ENCODE measurements around the gene KRTAP10-5. TPM values are rescaled to one million over a fixed set of nuclear protein-coding genes. Genes with fewer than 3 reads are reported as not detected.

Gene KRTAP10-5, protein sequence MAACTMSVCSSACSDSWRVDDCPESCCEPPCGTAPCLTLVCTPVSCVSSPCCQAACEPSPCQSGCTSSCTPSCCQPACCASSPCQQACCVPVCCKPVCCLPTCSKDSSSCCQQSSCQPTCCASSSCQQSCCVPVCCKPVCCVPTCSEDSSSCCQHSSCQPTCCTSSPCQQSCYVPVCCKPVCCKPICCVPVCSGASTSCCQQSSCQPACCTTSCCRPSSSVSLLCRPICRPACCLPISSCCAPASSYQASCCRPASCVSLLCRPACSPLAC
- total RNA-seq: not detected

GRCh38 chr21:44580231-44580821, at the start of gene KRTAP10-5:
Gene KRTAP10-5 (minus strand): TSS chr21:44580604. CDS start chr21:44580578, 26 bp downstream.

DNA sequence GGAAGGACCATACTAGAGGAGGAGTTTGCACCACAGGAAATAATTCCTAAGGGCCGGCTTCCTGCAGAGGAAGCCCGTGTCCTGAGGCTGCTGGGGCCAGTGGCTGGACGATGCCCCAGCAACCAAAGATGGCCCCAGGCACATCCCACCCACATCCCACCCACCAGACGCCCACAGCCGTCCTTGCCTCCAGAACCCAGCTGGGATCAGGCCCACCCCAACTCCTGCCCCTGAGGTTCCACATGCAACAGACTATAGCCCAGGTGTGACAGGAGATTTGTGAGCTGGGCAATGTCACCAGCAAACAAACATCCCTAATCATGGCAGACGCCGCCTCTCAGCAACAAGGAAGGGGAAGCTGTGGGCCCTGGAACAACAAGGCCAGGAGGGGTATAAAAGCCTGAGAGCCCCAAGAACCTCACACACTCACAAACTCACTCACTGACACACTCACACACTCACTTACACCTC, 46.3 kb upstream of the KRTAP10-5 start, which contains the start of gene KRTAP10-9:
Gene KRTAP10-9 (plus strand): TSS at position 421 of the 471 bp plus-strand sequence. CDS start 79 bp downstream, outside the sequence.

DNA sequence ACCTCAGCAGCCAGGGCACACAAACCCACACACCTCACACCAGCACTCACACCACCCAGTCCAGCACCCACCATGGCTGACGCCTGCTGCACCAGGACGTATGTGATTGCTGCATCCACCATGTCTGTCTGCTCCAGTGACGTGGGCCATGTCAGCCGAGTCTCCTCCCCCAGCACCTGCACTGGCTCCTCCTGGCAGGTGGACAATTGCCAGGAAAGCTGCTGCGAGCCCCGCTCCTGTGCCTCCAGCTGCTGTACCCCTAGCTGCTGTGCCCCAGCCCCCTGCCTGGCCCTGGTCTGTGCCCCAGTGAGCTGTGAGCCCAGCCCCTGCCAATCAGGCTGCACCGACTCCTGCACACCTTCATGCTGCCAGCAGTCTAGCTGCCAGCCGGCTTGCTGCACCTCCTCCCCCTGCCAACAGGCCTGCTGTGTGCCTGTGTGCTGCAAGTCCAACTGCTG, 31.7 kb upstream of the KRTAP10-5 start, which contains the start of gene KRTAP10-8:
Gene KRTAP10-8 (plus strand): TSS at position 51 of the 458 bp plus-strand sequence. CDS start 22 bp downstream, at position 73.

DNA sequence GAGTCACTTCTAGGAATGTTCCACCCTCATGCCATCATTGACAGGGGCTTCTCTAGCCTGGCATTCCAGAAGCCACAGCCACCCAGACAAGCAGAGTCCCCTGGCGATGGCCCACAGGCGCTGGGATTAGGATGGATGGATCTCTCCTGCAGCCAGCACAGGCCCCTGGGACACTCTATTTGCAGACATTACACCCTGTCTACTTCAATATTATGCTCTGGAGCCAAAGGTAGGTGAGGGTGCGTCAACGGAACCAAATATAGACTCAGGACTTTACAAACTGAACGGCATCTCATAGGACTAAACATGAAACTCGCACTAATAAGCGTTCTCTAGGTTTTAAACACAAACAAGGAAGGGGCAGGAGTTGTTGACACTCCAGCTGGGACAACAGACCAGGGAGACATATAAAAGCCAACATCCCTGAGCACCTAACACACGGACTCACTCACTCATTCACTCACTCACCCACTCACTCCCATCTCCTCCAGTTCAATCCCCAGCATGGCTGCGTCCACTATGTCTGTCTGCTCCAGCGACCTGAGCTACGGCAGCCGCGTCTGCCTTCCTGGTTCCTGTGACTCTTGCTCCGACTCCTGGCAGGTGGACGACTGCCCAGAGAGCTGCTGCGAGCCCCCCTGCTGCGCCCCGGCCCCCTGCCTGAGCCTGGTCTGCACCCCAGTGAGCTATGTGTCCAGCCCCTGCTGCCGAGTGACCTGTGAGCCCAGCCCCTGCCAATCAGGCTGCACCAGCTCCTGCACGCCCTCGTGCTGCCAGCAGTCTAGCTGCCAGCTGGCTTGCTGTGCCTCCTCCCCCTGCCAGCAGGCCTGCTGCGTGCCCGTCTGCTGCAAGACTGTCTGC, 19.9 kb upstream of the KRTAP10-5 start, which contains the start of gene KRTAP10-7:
Gene KRTAP10-7 (plus strand): TSS at position 480 of the 861 bp plus-strand sequence. CDS start 25 bp downstream, at position 505.

DNA sequence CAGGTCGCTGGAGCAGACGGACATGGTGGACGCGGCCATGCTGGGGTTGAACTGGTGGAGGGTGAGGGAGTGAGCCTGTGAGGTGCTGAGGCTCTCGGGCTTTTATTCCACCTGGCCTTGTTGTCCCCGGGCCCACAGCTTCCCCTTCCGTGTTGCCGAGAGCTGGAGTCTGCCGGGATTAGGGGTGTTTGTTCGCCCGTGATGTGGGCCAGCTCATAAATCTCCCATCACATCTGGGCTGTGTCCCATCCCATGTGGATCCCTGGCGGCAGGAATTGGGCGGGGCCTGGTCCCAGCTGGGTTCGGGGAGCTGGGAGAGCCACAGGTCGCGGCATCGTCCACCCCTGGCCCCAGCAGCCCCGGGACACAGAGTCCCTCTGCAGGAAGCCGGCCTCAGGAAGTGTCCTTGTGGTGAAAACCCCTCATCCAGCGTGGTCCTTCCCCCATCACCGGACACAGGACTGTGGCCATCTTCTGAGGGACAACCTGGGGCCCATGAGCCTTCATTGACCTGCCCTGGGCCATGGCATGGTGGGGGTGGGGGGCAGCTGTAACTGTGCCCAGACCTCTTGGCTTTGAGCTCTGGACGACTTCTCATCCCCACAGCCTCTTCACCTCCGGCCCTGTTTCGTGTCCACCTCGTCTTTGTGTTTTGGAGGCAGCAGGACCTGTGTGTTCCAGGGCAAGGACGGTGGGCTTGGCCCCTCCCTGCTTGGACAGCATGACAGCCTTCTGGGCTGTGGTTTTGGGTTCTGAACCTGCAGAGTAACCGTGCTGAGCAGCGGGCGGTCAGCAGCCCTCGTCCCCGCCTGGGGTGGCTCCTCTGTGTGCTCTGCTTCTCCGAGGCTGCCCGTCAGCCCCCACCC, 12.3 kb upstream of the KRTAP10-5 start, which contains the start of gene KRTAP10-6:
Gene KRTAP10-6 (minus strand): TSS at position 60 of the 866 bp plus-strand sequence. CDS start 21 bp downstream, at position 39.

DNA sequence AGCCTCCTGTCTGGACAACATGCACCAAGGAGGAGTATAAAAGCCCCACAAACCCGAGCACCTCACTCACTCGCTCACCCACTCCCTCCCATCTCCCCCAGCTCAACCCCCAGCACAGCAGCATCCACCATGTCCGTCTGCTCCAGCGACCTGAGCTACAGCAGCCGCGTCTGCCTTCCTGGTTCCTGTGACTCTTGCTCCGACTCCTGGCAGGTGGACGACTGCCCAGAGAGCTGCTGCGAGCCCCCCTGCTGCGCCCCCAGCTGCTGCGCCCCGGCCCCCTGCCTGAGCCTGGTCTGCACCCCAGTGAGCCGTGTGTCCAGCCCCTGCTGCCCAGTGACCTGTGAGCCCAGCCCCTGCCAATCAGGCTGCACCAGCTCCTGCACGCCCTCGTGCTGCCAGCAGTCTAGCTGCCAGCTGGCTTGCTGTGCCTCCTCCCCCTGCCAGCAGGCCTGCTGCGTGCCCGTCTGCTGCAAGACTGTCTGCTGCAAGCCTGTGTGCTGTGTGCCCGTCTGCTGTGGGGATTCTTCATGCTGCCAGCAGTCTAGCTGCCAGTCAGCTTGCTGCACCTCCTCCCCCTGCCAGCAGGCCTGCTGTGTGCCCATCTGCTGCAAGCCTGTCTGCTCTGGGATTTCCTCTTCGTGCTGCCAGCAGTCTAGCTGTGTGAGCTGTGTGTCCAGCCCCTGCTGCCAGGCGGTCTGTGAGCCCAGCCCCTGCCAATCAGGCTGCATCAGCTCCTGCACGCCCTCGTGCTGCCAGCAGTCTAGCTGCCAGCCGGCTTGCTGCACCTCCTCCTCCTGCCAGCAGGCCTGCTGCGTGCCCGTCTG, 6.6 kb downstream of the KRTAP10-5 start, which contains the start of gene KRTAP10-4:
Gene KRTAP10-4 (plus strand): TSS at position 100 of the 827 bp plus-strand sequence. CDS start 30 bp downstream, at position 130.

DNA sequence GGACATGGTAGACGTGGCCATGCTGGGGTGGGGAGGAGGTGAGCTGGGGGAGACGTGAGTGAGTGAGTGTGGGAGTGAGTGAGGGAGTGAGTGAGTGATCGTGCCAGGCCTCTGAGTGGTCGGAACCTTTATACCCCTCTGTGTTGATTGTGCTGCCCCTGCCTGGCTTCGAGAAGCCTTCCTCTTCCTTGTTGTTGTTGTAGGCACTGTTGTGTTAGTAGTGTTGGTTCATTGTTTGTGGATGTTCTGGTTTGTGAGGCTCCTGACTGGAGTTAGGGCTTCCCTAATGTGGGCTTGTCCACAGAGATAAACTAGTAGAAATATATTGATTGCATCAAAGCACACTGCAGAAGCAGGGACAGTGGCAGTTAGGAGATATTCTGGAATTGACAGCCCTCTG, 21.7 kb downstream of the KRTAP10-5 start, which contains the start of gene KRTAP10-3:
Gene KRTAP10-3 (minus strand): TSS at position 101 of the 400 bp plus-strand sequence. CDS start 80 bp downstream, at position 21.

GRCh38 chr21:44551340-44551961, 29.0 kb downstream of the KRTAP10-5 start, which contains the start of gene KRTAP10-2:
Gene KRTAP10-2 (minus strand): TSS chr21:44551505. CDS start chr21:44551458, 47 bp downstream.

DNA sequence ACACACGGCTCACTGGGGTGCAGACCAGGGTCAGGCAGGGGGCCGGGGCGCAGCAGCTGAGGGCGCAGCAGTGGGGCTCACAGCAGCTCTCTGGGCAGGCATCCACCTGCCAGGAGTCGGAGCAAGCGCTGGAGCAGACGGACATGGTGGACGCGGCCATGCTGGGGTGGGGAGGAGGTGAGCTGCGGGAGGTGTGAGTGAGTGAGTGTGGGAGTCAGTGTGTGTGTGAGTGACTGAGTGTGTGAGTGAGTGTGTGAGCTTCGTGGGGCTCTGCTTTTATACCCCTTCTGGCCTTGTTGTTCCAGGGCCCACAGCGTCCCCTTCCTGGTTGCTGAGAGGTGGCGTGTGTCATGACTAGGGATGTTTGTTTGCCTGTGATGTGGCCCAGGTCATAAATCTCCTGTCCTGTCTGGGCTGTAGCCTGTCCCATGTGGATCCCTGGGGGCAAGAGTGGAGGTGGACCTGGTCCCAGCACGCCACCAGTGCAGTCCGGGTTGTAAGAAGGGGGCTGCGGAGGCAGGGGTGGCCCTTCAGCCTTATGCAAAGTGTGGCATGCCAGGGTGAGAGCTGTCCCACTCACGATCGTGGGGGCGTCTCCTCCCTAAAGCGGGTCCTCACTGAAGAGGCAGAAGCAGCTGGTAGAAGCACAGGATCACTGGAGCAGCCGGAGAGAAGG, 40.3 kb downstream of the KRTAP10-5 start, which contains the start of gene KRTAP10-1:
Gene KRTAP10-1 (minus strand): TSS at position 205 of the 676 bp plus-strand sequence. CDS start 45 bp downstream, at position 160.

Other genes with a start within 250 kb of the KRTAP10-5 start
- gene CFAP410, start 241.2 kb downstream of the KRTAP10-5 start, total RNA-seq: 25.2 TPM
- 3.2 TPM for gene TRPM2, start 227.0 kb downstream of the KRTAP10-5 start, total RNA-seq
- 4.0 TPM for gene LRRC3, start 125.1 kb downstream of the KRTAP10-5 start, total RNA-seq
- gene KRTAP10-1, start 40.4 kb downstream of the KRTAP10-5 start, total RNA-seq: not detected
- gene KRTAP10-2, start 29.1 kb downstream of the KRTAP10-5 start, total RNA-seq: not detected
- not detected for gene KRTAP10-3, start 21.8 kb downstream of the KRTAP10-5 start, total RNA-seq
- gene KRTAP10-4, start 6.9 kb downstream of the KRTAP10-5 start, total RNA-seq: not detected
- not detected for gene KRTAP10-6, start 11.9 kb upstream of the KRTAP10-5 start, total RNA-seq
- gene KRTAP10-7, start 20.0 kb upstream of the KRTAP10-5 start, total RNA-seq: not detected
- gene KRTAP10-8, start 31.5 kb upstream of the KRTAP10-5 start, total RNA-seq: not detected
- not detected for gene KRTAP10-9, start 46.5 kb upstream of the KRTAP10-5 start, total RNA-seq
- gene KRTAP10-10, start 56.8 kb upstream of the KRTAP10-5 start, total RNA-seq: not detected
- not detected for gene KRTAP10-11, start 65.8 kb upstream of the KRTAP10-5 start, total RNA-seq
- not detected for gene KRTAP12-4, start 74.1 kb upstream of the KRTAP10-5 start, total RNA-seq
- not detected for gene KRTAP12-3, start 77.3 kb upstream of the KRTAP10-5 start, total RNA-seq
- gene KRTAP12-2, start 86.3 kb upstream of the KRTAP10-5 start, total RNA-seq: not detected
- gene KRTAP12-1, start 101.6 kb upstream of the KRTAP10-5 start, total RNA-seq: not detected
- not detected for gene KRTAP10-12, start 116.6 kb upstream of the KRTAP10-5 start, total RNA-seq
- 0.53 TPM for gene TSPEAR, start 131.0 kb upstream of the KRTAP10-5 start, total RNA-seq
- gene UBE2G2, start 221.2 kb upstream of the KRTAP10-5 start, total RNA-seq: 90.8 TPM
- 54.2 TPM for gene SUMO3, start 237.5 kb upstream of the KRTAP10-5 start, total RNA-seq

All from metanephros (tissue), 1 donor.